ENCODE results near the gene CCDC71L.
"Not testable (repeated sequence)": the region's sequence is repeated elsewhere in the genome, so short reads cannot be mapped to it uniquely, and the experiment has no call there.

The CCDC71L gene

GRCh38 chr7:106660862-106661720 lies at the start of gene CCDC71L:
Gene CCDC71L, minus strand, starts transcription at chr7:106661158. Its CDS starts 262 bp downstream, at chr7:106660896.
- peak; percentile 95 for DNase-seq

DNA sequence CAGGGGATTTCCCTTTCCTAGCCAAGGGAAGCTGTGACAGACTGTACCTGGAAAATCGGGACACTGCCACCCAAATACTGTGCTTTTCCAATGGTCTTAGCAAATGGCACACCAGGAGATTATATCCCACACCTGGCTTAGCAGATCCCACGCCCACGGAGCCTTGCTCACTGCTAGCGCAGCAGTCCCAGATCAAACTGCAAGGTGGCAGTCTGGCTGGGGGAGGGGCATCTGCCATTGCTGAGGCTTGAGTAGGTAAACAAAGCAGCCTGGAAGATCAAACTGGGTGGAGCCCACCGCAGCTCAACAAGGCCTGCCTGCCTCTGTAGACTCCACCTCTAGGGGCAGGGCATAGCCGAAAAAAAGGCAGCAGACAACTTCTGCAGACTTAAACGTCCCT lies 48.6 kb upstream of the CCDC71L start:
- DNase-seq, result not testable (repeated sequence)

DNA sequence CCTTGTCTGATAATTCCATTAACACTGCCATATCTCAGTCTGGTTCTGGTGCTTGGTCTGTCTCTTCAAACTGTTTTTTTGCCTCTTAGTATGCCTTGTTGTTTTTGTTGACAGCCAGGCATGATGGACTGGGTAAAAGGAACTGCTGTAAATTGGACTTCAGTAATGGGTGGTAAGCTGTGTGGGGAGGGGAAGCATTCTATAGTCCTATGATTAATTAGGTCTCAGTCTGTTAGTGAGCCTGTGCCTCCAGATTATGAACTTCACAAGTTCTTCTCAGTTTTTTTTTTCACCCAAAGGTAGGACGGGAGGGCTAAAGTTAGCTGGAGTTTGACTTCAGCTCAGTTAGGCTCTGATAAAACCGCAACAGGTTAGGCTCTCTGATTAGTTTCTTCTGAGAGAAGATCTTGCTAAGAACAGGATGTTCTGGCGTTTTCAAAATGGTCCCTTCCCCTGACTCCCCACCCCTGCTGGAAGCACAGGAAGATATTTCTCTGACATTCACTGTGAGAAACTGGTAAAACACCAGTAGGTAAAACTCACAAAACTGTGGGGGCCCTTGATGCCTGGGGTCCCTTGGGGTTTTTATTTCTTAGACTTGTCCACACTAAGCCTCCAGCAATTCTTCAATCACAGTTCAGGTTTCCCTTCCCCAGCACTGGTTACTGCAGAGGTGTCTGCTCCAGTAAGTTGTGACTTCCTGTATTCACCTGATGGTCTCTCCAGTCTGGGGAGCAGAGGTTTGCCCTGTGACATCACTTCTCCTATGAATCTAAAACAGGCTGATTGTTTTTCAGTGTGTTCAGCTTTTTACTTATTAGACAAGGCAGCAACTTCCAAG lies 43.3 kb upstream of the CCDC71L start:
- DNase-seq, result no peak

DNA sequence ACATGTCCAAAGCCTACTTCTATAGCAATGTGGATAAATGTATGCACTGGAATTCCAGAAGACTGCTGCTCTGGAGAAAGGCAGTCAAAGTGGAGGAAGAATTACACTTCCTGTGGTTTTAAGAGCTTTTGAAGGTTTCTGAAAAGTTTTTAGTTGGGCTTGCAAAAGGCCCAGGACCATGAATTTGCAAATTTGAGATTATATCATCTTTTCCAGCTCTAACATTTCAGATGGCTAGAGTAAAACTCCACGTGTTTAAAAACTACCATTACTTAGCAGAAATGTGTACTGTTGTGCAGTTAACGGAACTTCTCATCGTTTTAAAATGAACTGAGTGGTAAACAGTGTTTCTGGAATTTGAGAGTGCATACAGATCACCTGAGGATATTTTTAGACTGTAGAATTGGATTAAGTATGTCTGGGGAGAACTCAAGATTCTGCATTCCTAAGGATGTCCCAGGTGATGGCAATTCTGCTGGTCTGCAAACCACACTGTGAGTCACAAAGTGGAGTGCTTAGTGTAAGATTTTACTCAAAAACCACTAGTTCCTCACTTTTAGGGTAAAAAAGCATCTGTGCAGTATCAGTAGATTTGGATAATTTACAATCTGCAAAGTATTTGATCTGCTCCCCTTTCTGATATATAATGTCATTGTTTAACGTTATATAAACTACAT lies 32.9 kb upstream of the CCDC71L start:
- peak; percentile 66 for DNase-seq

- no peak for DNase-seq
Measured at GRCh38 chr7:106692450-106693051, 31.6 kb upstream of the CCDC71L start.

DNA sequence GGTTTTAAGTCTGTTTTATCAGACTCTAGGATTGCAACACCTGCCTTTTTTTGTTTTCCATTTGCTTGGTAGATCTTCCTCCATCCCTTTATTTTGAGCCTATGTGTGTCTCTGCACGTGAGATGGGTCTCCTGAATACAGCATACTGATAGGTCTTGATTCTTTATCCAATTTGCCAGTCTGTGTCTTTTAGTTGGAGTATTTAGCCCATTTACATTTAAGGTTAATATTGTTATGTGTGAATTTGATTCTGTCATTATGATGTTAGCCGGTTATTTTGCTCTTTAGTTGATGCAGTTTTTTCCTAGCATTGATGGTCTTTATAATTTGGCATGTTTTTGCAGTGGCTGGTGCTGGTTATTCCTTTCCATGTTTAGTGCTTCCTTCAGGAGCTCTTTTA lies 27.2 kb upstream of the CCDC71L start:
- not testable (repeated sequence) for DNase-seq

DNA sequence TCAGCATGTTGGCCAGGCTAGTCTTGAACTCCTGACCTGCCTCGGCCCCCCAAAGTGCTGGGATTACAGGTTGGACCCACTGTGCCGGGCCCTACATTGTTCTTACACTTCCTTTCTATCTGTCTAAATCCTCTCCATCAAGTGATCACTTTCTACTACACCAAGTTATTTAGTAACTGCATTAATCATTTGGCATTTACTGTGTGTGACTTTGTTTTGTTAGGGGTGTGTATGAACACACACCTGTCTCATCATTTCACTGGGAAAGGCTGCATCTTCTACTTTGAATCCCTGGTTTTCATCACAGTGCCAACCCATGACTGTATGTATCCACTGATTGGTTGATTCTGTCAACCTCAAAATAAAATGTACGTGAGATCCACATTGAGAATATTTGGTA lies 23.0 kb upstream of the CCDC71L start:
- no peak for DNase-seq

GRCh38 chr7:106681815-106682495 lies 21.0 kb upstream of the CCDC71L start:
- peak; percentile 75 for DNase-seq

DNA sequence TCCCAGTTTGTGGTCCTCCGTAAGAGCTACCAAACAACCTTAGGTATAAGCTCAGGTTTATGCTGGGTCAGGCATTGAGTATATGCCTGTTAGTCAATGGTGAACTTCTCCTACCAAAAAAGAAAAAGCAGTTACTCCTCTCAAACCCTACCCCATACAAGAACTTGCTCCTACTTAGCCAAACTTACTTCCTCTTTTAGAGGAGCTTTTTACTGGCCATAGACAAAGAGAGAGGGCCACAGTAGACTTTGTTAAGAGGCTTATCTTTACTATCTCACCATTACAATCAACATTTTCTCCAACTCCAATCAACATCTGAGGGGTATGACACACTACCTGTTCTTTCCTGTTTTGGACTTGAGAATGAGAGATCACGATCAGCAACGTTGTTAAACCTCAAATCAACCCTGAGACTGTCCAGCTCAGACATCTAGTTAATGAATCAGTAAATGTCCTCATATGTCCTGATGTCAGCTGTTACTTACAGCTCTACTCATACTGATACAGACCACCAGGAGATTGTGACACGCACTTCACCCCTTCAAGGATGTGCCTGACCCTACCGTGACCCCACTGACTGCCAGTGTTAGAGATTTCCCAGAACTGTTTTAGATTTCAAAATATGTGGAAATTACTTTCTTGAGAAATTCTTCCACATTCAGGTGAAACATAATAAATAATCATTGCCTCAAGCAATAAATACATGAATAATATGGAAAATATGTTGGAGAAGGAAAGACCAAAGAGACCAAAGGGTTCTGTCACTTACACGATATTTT lies 18.4 kb upstream of the CCDC71L start:
- peak; percentile 60 for DNase-seq

- DNase-seq, result no peak
Measured at GRCh38 chr7:106678795-106679152, 17.8 kb upstream of the CCDC71L start.

- DNase-seq, result not testable (repeated sequence)
Measured at GRCh38 chr7:106676506-106676905, 15.5 kb upstream of the CCDC71L start.

DNA sequence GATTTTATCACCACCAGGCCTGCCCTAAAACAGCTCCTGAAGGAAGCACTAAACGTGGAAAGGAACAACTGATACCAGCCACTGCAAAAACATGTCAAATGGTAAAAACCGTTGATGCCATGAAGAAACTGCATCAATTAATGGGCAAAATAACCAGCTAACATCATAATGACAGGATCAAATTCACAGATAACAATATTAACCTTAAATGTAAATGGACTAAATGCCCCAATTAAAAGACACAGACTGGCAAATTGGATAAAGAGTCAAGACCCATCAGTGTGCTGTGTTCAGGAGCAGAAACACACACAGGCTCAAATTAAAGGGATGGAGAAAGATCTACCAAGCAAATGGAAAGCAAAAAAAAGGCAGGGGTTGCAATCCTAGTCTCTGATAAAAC lies 12.7 kb upstream of the CCDC71L start:
- not testable (repeated sequence) for DNase-seq

DNA sequence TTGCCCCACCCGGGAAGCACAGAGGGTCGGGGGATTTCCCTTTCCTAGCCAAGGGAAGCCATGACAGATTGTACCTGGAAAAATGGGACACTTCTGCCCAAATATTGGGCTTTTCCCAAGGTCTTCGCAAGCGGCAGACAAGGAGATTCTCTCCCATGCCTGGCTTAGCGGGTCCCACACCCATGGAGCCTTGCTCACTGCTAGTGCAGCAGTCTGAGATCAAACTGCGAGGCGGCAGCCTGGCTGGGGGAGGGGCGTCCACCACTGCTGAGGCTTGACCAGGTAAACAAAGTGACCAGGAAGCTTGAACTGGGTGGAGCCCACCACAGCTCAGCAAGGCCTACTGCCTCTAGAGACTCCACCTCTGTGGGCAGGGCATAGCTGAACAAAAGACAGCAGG lies 11.0 kb upstream of the CCDC71L start:
- DNase-seq, result not testable (repeated sequence)

DNA sequence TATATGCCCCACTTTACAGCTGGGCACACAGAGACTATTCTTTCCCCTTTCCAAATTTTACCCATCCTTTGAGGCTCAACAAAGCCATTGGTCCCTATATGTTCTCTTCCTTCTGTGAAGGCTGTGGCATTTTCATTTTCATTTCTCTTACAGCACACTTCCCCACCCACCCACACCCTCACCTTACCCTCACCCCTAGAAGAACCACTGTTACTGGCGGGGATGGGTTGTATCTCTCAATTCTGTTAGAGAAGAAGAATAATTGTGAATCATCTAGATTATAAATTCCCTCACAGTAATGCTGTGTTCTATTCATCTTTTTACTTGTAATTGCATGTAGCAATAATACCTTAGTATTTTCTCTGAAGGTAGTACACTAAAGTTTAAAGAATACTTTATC lies 10.2 kb upstream of the CCDC71L start:
- no peak for DNase-seq

- DNase-seq, result no peak
Measured at GRCh38 chr7:106668861-106669524, 8.0 kb upstream of the CCDC71L start.

DNA sequence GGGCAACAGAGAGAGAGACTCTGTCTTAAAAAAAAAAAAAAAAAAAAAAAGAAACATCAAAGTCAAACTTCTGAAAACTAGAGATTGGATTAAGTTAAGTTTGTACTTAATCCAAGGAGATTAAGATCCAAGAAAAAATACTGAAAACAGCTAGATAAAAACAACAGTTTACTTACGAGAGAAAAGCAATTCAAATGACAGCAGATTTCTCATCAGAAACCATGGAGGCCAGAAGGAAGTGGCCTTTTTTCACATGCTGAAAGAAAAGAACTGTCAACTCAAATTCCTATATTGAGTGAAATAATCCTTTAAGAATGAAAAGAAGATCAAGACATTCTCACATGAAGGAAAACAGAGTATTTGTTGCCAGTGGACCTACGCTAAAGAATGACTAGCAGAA lies 5.4 kb upstream of the CCDC71L start:
- DNase-seq, result no peak

GRCh38 chr7:106664343-106664742 lies 3.4 kb upstream of the CCDC71L start:
- no peak for DNase-seq

- DNase-seq, result peak; percentile 74
Measured at GRCh38 chr7:106659963-106660861, 746 bp downstream of the CCDC71L start.

DNA sequence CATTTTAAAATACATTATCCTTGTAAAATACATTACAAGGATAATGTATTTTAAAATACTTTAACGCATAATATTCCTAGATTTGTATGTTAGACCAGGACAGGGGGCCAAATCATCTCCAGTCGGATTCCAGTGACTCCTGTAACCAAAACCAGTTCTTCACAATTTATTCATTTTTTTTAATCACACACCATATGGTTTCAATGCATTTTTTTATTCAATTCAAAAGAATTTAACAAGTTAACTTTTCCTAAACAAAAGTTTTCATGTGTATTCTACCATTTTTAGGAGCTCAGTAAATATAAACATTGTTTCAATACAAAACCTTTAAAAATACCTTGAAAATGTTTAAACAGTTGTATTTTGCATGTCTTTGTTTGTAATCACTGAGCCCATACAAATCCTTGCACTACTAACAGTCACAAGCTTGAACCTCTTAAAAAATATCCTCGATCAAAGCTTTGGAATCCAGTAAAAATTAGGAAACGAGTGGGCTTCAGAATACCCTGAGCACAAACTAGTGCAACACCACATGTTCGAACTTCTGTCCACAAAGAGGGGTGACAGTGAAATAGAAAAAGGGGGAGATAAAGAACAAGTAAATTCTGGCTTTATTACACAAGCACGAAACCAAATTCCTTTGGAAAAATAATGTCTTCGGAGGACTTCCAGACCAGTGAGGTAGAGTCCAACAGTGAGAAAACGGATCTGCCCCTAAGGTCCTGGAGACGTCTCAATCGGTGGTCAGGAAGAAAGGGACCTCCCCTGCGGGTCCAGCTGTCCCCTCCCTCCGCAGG lies 1.6 kb downstream of the CCDC71L start:
- no peak for DNase-seq
